GM21576 (cell line): ENCODE data around the gene FOXD4.
"Not testable (repeated sequence)": the region's sequence is repeated elsewhere in the genome, so short reads cannot be mapped to it uniquely, and the experiment has no call there.

Experiments
- ATAC-seq: cut with Tn5 transposase; IDR thresholded peaks from one replicate; pipeline ENCODE4 v1.9.1; 2021; ENCODE audit warnings: mild to moderate bottlenecking, moderate library complexity; ENCODE audit not compliant: unreplicated experiment

Gene FOXD4

DNA sequence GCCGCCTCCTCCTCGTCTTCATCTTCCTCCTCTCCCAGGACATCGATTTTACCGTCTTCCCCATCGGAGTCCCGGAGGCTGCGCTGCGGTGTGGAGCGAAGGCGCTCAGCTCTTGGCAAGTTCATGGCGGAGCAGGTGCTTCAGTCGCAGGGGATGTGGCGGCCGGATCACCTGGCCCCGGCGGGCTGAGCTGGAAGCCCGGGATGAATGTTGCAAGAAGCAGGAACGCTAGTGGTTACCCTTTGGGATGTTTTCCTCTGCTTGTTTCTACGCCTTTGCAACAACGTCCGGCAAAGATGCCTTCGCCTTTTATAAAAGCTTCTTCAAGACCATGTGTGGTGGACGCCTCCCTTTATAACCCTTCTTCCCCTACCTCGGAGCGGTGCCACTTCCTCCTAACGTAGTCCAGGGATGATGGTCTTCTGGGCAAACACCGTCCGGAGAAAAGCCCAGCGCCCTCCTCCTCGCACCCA lies at the start of gene FOXD4:
FOXD4 (minus strand) TSS at position 423 of the 473 bp plus-strand sequence; CDS start at position 125, 298 bp downstream.
- ATAC-seq: not testable (repeated sequence)

DNA sequence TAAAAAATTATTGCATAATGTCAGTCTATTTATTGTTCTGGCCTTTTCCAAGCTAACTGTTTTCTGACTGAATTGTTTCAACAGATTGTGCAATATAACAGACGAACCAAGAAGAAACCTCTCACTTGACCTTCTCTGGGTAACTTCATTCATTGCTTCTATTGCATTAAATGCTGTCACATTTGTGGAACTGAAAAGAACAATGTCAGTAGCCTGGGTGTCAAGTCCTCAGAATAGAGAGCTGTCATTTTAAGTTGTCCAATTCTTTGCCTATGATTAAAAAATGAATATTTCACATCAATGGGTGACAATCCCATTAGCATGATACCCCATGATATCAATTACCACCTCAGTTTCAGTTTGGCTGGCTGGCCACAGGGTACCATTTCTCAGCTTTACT lies 41.7 kb upstream of the FOXD4 start:
- not testable (repeated sequence) for ATAC-seq

DNA sequence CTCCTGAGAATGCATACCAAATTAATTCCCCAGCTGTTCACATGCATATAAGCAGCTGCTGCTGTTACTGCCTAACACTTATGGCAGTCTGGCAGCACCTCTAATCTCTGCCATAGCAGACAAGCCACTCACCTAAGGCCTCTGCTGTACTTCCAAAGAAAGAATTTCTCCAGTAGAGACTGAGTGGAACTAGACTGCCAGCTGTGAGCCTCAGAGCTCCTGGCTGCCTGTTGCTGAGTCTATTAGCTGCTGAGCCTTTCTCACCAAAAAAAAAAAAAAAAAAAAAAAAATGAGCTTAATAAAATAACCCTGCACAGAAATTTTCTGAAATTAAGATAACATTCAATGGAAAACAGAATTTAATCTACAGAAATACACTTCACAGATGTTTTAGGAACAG lies 33.0 kb upstream of the FOXD4 start:
- ATAC-seq: not testable (repeated sequence)

DNA sequence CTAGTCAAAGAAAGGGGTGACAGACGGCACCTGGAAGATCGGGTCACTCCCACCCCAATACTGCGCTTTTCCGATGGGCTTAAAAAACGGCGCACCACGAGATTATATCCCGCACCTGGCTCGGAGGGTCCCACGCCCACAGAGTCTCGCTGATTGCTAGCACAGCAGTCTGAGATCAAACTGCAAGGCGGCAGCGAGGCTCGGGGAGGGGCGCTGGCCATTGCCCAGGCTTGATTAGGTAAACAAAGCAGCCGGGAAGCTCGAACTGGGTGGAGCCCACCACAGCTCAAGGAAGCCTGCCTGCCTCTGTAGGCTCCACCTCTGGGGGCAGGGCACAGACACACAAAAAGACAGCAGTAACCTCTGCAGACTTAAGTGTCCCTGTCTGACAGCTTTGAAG lies 21.7 kb upstream of the FOXD4 start:
- ATAC-seq: not testable (repeated sequence)

DNA sequence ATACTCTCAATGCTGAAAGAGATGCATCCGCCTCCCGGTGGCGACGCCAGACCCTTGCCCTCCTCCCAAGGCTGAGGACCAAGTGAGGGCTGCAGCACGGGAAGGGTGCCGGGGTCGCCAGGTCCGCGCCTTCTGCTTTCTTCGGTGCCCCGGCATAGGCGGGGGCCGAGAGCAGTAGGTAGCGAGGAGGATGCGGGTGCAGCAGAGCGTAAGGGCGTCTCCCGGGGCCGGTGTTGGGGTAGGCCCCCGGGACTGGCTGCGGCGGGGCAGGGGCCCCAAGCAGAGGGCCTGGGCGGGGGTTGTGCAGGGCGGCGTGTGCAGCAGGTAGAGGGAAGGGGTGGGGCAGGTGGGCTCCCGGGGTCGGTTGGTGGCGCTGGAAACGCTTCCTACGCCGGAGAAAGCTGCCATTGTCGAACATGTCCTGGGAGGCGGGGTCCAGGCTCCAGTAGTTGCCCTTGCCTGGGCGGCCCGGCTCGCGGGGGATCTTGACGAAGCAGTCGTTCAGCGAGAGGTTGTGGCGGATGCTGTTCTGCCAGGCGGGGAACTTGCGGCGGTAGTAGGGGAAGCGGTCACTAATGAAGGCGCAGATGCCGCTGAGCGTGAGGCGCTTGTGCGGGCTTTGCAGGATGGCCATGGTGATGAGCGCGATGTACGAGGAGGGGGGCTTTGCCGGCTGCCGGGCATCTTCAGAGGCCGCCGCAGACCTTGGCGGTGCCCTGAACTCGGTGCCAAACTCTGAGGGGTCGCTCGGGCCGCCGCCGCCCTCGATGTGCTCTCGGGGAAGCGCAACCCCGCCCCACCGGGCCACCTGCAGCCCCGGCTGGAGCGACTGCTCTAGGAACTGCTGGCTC lies 848 bp downstream of the FOXD4 start:
- ATAC-seq: not testable (repeated sequence)

DNA sequence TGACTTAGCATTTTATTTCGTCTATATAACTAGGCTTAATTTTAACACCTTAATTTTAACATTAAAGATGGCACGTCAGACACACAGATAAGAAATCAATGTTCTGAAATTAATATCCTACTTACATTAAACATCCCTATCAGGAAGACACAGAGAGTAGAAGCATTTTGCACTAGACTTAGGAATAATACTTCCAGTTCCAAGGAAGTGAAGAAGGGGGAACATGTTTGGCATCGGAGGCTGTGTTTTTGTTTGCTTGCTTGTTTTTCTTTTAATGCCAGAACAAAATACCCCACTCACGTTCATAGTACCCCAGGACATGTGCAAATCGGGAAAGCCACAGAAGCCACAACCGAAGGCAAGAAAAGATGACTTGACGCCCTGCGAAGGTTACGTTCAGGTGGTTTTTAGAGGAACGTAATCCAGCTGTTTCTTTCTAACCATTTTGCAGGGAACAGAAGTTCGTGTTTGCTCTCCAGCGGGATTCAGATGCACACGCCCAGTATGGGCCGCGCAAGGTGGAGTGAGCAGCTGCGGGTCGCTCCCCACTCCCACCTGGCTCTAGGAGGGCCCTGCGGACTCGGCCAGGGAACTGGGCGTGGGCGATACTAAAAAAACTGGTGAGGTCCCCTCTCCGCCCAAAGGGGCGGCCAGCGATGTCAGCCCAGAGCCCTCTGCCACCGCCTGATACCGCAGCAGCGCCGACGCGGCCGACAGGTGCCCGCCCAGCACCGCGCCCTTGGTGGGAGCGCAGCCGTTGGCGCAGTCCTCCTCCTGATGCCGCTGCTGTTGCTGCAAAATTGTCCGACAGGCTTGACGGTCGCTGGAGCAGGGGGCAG lies 1.8 kb downstream of the FOXD4 start:
- not testable (repeated sequence) for ATAC-seq

DNA sequence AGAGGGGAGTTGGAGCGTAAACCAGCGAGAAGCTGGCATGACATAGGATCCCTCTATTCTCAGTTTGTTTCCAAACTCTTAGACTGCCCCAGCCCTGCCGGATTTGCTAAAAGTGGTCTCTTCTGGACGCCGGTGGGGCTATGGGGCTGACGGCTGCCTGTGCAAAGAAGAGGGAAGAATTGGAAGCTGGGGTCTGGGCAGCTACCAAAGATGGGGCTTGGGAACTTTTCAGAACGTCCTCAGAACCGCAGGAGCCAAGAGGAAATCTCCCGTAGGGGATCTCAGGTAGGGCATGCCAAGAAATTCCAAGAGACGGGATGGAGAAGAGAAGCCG lies 3.1 kb downstream of the FOXD4 start:
- not testable (repeated sequence) for ATAC-seq

DNA sequence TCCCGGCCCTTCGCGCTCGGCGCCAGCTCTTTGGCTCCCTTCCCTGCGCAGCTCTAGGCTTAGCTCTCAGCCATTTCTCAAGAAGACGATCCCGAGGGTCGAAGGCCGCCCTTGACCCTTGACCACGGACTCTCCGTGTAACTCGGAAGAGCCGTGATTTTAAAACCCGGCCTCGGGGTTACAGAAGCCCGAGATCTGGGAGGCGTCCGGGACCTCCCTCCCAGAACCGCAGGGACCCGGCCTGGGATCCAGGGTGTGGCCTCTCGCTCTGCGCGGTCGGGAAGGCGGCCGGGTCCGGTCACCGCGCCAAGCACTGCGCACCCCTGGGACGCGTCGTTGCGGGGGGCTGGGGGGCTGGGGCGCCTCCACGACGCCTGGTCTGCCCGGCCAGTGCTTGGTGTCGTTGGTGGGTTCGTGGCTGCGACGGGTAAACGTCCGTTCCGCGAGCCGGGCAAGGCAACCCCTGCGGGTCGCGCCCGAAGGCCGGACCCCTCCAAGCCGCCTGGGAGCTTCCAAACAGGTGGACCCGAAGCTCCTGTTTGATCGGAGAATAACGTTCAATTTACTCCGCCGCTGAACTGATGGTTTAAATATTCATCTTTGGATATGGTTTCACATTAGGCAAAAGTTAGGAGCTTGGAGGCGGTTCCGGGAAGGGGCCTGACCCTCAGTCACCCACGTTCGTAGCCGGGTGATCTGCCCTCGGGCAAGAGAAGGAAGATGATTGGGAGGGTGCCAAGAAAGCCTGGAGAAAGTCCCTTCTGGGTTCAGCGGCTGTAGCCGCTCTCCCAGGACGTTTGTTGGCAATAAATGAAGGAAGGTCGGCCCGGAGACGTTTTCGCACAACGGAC lies 3.7 kb downstream of the FOXD4 start:
- ATAC-seq: peak; percentile 24

DNA sequence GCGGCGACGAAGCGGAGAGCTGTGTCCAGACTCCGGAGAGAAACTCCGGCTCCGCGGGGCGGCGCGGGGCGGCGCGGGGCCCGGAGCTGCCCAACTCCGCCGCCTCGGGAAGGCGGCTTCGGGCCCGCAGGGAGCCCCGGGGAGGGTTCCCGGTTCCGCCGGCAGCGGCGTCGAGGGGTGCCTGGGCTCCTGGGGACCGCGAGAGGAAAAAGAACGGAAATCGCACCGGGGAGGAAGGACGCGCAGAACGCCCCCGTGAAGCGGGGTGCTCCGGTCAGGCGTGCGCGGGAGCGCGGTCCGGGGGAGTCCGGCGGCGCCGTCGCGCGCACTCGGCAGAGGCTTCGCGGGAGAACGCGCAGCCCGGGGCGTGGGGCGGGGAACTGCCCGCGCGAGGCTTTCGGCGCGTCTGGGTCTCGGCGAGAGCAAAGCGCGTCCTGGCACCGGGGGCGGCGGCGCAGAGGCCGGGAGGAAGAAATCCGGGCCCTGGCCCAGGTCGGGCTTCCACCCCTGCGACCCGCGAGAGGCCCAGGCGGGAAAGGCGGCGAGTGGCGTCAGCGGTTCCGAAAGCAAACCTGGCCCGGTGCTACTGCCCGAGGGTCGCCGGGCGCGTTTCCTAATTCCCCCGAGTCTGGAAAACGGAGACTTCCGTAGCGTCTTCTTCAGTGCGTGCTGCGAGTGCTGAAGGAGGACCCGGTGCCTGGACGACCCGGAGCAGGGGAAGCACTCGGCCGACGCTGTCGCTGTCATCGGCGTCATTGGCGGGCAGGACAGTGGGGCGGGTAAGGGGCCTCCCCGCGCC lies 4.5 kb downstream of the FOXD4 start:
- peak; percentile 65 for ATAC-seq

DNA sequence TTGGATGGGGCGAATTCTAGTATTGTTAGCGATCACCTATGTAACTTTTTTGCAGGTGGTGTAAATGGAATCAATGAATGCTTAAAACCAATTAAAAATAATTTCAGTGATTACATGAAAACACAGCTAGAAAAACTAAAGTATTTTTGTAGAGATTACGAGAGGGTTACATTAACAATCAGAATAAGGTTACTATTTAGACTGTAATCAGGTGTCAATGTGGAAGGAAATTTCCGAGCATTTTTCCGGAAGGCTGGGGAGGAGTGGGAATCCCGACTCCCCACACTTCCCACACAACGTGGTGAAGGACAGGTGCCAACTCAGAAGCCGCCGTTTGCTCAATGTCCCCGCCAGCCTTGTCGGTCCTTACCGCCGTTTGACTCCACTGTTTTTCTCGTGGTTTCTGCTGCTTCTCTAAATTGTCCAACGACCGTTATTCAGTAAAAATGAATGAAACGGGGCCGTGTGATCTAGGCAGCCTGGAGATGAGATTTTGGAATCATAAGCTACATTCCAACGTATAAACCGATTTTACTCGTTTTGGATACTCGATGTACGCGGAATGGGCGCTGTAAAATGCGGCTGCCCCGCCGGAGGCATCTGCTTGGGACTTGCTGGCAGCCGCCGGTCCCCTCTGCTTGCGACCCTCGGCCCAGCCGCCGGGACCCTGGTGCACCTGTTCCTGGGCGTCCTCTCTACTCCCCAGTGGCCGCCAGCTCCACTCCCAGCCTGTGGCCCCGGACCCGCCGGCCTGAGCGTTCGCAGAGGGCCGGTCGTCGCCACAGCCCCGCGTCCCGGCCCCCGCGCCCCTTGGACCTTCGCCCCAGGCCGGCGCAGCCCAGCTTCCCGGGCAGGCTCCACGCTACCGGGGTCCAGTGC lies 5.4 kb downstream of the FOXD4 start:
- ATAC-seq: not testable (repeated sequence)

DNA sequence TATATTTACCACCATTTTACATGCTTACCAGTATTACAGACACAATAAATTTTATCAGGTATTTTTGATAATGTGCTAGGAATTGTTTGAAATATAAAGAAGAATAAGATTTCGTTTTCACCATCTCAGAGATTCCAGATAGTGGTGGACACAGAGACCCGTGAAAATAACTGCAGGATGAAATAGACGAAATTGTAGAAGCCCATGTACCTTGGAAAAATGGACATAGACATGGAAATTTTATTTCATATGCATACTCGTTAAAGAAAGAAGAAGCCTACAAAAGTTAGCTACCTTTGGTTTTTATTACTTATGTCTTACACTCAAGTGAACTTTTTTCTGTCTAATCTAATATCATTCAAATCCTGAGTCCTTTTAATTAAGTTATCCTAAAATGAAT lies 7.5 kb downstream of the FOXD4 start:
- ATAC-seq: not testable (repeated sequence)

DNA sequence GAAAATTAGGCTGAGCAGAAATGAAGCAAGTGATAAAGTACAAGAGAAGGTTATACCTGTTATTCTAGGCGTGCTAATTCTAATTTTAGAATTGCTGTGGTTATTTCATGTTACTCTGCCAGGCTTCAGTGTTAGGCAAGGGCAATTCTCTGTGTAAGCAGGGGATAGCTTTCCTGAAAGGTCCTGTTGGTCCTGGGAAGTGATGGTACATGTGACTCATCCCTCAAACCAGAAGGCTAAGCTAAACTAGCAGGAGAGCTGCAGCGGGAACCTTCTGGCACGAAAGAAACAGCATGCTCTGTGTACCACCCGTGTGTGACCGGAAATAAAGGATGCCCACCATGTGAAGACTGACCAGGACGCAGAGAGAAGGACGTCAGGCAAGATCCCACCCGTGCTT lies 8.7 kb downstream of the FOXD4 start:
- not testable (repeated sequence) for ATAC-seq

DNA sequence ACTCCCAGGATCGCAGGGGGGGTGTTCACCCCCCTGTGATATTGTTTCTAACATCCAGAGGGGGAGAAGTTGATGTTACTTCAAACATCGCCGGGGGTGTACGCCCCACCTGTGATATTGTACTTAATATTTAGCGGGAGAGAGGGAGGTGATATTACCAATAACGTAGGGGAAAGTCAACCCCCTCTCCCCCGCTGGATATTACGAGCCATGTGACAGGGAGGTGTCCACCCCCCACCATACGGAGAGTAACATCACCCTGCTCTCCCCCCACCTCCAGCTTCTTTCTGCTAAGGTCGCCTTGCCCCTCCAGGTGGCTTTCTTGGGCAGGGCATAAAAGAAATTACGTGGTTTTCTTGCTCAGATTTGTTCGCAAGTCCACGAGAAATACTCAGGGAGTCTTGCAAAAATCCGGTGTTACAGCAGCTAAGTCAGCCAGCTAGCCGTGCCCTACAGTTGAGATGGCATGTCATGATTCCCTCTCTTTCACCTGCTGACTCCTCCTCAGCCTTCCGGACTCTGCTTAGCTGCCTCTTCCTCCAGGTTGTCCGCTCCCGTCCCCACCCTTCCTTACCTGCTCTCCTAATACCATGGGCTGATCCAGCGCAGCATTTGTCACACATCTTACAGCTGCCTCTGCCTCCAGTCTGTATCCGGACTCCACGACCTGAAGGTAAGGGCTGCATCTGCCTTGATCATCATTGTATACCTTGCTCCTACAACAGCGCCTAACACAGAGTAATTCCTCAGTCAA lies 9.3 kb downstream of the FOXD4 start:
- ATAC-seq: not testable (repeated sequence)

DNA sequence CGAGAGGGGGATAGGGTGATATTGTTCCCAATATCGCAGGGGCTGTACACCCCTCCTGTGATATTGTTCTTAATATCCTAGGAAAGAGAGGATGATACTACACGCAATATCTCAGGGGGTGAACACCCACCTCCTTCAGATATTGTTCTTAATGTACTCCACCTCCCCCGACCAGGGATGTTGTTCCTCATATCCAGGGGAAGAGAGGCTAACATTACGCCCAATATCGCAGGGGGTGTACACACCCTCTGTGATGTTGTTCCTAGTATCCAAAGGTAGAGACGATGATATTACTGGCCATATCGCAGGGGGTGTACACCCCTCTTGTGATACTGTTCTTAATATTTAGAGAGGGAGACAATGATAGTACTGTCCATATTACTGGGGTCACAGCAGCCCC lies 12.2 kb downstream of the FOXD4 start:
- not testable (repeated sequence) for ATAC-seq

DNA sequence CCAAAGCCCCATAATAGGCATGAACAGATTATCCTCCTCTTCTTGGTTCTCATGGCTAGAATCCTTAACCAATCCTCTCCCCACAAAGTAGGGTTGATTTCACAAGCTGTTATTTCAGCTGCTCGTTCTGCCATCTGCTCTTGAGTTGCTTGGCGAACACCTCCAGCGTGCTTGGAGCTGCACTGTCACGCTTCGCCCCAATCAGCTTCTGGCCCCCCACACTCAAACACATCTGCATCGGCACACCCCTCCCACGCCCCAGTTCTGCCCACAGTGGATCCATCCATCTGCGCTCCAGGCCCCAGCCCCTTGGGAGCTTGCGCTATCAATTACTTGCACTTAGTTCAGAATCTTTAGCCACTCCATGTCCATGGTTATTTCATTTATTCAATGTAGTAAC lies 17.8 kb downstream of the FOXD4 start:
- not testable (repeated sequence) for ATAC-seq

DNA sequence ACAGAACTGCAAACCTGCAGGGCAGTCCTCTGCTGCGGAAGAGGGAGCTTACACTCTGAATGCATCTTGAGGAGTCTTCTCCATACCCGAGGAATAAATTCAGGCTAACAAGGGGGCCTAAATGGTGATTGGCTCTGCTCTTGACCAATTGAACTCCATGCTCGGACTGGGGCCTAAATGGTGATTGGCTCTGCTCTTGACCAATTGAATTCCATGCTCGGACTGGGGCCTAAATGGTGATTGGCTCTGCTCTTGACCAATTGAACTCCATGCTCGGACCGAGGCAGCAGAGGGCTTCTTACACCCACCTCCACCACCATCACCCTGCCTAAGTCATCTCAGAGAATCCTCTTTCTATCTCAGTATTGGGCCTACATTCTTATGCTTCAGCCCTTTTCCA lies 18.4 kb downstream of the FOXD4 start:
- not testable (repeated sequence) for ATAC-seq

DNA sequence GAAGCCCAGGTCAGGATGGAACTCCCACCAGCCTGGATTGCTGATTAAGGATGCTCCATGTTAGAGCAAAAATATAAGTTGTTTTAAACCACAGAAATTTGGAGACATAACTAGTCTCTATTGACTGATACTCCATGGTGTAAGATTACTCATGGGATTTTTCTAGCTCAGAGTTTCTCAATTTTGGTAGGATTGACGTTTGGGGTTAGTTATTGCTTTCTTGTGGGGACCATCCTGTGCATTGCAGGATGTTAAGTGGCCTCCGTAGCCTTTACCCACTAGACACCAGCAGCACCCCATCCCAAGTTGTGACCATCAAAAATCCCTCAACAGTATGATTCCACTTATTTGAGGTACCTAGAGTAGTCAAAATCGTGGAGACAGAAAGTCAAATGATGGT lies 19.4 kb downstream of the FOXD4 start:
- not testable (repeated sequence) for ATAC-seq

DNA sequence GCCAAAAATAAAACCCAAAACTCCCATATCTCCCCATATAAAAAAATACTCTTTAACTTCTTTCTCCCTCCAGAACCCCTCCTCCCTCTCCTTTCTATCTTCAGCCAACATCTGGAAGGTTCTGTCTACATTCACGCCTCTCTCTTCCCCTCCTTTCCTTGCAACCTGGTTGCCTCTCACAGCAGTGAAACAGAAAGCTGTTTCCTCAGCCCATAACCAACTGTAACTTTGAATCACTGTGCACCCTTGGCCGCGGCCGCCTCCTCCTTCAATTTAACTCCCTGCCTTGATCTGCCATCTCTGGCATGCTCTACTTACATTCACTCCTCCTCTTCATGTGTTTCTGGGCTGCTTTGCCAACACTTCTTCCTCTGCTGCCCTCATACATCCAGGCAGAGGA lies 23.2 kb downstream of the FOXD4 start:
- ATAC-seq: not testable (repeated sequence)
